NCI-H2227 (cell line): ENCODE results near the gene RARS1.
A peak's percentile ranks its signal among the peaks of the same experiment; 100 is the strongest.
"Not testable (repeated sequence)": the region's sequence is repeated elsewhere in the genome, so short reads cannot be mapped to it uniquely, and the experiment has no call there.

ENCODE experiments used
- DNase-seq: peaks from one replicate; lab custom pipeline; 2025; ENCODE audit not compliant: unreplicated experiment; lab: John Stamatoyannopoulos, UW

The RARS1 gene

GRCh38 chr5:168480601-168481000 lies 5.7 kb upstream of the RARS1 start:
- no peak for DNase-seq

GRCh38 chr5:168481330-168481788 lies 4.9 kb upstream of the RARS1 start:
- no peak for DNase-seq

DNA sequence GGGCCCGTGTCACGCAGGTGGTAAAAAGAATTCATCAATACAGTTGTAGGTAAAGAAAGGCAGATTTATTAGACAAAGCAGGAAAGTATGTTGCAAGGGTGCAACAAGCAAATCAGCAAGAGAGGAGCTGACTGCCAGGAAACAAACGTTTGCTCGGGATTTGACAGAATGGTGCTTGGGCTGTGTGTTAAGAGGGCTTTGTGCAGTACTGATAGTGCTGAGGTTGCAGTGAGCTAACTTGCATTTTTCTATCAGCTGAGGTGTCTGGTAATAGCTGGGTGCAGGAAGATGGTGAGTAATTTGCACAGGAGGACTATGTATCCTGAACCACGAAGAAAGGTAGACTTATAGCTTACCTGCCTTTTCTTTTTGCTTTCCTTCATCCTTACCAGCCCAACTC lies 3.9 kb upstream of the RARS1 start:
- no peak for DNase-seq

DNA sequence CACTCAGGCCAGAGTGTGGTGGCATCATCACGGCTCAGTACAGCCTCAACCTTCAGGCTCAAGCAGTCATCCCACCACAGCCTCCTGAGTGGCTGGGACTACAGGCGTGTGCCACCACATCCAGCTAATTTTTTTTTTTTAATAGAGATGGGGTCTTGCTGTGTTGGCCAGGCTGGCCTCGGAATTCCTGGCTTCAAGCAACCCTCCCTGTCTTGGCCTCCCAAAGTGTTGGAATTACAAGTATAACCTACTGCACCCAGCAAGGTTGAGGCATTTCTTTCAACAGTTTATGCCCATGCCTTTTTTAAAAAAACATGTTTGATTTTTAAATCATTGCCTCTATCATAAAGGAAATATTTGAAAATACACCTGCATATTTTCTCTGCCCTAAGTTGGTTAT lies 2.8 kb downstream of the RARS1 start:
- no peak for DNase-seq

DNA sequence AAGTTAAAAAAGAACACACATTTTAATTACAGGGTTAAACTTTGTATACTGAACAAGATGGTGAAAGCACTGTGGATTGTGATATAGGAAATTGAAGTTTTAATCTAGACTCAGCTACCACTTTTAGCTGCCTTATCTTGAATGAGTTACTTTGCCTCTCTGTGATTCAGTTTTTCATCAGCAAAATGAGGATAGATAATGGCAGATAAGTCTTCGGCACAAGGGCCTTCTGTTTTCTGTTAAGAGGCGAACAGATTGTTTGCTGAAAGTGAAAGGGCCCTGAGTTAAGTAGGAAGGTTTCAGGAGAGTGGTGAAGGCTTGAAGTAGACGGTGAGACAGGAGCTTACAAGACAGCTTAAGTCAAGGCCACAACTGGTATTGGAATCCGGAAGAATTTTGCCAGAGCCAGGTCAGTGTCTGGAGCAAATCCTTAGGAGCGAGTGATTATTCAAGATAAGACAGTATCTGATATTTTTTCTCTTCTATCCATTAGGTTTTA lies 7.8 kb downstream of the RARS1 start:
- DNase-seq, result no peak

- DNase-seq, result no peak
Observed at GRCh38 chr5:168502563-168503237, 16.4 kb downstream of the RARS1 start.

- DNase-seq, result no peak
Observed at GRCh38 chr5:168513861-168514428, 27.7 kb downstream of the RARS1 start.

GRCh38 chr5:168525856-168526255 lies 39.6 kb downstream of the RARS1 start:
- no peak for DNase-seq

DNA sequence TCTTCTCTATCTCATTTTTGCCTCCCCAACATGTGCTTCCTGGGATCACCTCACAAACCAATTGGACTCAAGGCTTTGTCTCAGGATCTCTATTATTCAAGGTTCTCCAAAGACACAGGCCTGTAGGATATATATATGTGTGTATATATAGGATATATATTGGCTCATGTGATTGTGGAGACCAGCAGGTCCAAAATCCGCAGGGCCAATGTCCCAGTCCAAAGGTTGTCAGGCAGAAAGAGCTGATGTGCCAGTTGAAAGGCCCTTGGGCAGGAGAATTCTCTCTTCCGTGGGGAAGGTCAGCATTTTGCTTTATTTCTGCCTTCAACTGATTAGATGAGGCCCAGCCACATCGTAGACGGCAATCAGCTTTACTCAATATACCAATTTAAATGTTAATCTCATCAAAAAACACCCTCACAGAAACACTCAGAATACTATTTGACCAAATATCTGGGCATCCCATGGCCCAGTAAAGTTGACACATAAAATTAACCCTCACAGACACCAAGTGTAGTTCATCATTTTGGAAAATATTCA lies 41.6 kb downstream of the RARS1 start:
- no peak for DNase-seq

DNA sequence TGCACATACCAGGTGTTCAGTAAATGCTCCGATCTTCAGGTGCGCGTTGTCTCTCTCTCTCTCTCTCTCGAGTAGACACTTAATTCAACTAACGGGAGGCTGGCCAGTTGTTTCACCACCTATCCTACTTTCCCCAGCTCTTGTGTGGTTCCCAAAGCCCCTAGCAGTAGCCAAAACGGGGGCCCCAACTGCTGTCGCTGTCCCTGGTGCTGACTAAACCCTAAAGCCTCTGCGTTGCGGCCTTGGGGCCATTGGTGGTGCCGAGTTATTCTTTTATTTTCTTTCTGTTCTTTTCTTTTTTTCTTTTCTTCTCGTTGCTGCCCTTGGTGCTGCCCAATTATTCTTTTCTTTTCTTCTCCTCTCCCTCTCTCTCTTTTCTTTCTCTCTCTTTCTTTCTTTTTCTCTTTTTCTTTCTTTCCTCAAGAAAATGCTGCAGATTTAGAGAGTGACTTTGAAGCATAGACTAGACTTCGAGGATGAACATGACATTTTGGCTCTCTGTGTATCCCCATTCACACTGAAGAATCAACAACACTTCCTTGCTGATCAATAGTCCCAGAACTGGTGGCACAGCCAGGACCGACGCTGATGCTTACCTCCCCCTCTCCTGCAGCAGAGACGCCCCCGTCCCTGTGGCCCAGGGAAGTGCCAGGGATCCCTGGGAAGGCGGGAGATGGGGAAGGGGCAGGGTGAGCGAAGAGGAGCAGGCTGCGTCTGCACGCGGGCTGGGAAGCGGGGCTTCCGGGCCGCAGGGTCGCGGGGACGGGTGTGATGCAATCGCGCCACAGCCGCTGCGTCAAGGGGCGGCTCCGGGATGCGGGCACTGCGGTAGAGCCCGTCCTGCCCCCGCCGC lies 42.5 kb downstream of the RARS1 start, which contains the start of gene FBLL1:
FBLL1 (plus strand) TSS at position 785 of the 853 bp plus-strand sequence. CDS start 200 bp downstream, outside the sequence.
- peak; percentile 66 for DNase-seq

DNA sequence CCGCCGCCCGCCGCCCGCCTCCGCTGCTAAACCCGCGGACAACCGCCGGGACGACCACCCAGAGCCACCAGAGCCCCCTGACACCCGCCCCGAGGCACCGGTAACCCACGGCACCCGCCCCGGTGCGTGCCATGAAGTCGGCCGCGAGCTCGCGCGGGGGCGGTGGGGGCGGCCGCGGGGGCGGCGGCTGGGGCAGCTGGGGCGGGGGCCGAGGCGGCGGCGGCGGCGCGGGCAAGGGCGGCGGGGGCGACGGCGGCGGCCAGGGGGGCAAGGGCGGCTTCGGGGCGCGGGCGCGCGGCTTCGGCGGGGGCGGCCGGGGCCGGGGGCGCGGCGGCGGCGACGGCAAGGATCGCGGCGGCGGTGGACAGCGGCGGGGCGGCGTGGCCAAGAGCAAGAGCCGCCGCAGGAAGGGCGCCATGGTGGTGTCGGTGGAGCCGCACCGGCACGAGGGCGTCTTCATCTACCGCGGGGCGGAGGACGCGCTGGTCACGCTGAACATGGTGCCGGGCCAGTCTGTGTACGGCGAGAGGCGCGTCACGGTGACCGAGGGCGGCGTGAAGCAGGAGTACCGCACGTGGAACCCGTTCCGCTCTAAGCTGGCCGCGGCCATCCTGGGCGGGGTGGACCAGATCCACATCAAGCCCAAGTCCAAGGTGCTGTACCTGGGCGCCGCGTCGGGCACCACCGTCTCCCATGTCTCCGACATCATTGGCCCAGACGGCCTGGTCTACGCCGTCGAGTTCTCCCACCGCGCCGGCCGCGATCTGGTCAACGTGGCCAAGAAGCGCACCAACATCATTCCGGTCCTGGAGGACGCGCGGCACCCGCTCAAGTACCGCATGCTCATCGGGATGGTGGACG lies 43.3 kb downstream of the RARS1 start:
- peak; percentile 25 for DNase-seq

- DNase-seq, result no peak
Observed at GRCh38 chr5:168530621-168531150, 44.4 kb downstream of the RARS1 start.

GRCh38 chr5:168531191-168531590 lies 44.9 kb downstream of the RARS1 start:
- DNase-seq, result no peak

GRCh38 chr5:168531987-168532864 lies 46.0 kb downstream of the RARS1 start:
- peak; percentile 26 for DNase-seq

- not testable (repeated sequence) for DNase-seq
Observed at GRCh38 chr5:168534351-168534750, 48.1 kb downstream of the RARS1 start.

GRCh38 chr5:168537176-168537575 lies 50.9 kb downstream of the RARS1 start:
- DNase-seq, result no peak

- no peak for DNase-seq
Observed at GRCh38 chr5:168549554-168549953, 63.3 kb downstream of the RARS1 start.

- DNase-seq, result no peak
Observed at GRCh38 chr5:168550656-168551055, 64.4 kb downstream of the RARS1 start.

GRCh38 chr5:168552146-168552545 lies 65.9 kb downstream of the RARS1 start:
- DNase-seq, result no peak
